Endothelial cell of umbilical vein (primary cell): ENCODE results near the gene ZNF3.
A peak's percentile ranks its signal among the peaks of the same experiment; 100 is the strongest.

Experiments used
- EZH2 ChIP-seq: IDR thresholded peaks from 2 replicates; pipeline ENCODE4 v1.6.1; 2012; ENCODE audit warnings: borderline replicate concordance, low read depth, mild to moderate bottlenecking, moderate library complexity, low read length, inconsistent platforms; ENCODE audit not compliant: severe bottlenecking
- GATA2 ChIP-seq: IDR thresholded peaks from 2 replicates; pipeline ENCODE4 v1.7.0; 2011; ENCODE audit warnings: low read depth, mild to moderate bottlenecking, moderate library complexity, mixed read lengths, low read length; ENCODE audit not compliant: insufficient read length, insufficient read depth
- JUN ChIP-seq: IDR thresholded peaks from 2 replicates; pipeline ENCODE4 v1.6.1; 2011; ENCODE audit warnings: borderline replicate concordance, low read depth; ENCODE audit not compliant: insufficient read length, insufficient read depth
- POLR2A ChIP-seq: IDR thresholded peaks from 2 replicates; pipeline ENCODE4 v1.6.1; 2012; ENCODE audit warnings: low read depth, mild to moderate bottlenecking, control low read depth, low read length
- POLR2AphosphoS5 ChIP-seq: IDR thresholded peaks from 2 replicates; pipeline ENCODE4 v1.6.1; 2012; ENCODE audit warnings: low read depth, mild to moderate bottlenecking, control low read depth, low read length, moderate library complexity; ENCODE audit not compliant: insufficient read depth
- TF ChIP-seq, protein P1 (sequence below), 2 donors: IDR thresholded peaks; 1 replicate in 1 of 2; 2 replicates in 1 of 2; pipeline ENCODE4 v1.5.1; 2011; ENCODE audit warnings: low read length in 2 of 2, mild to moderate bottlenecking in 2 of 2, moderate library complexity in 2 of 2, control low read depth in 1 of 2, inconsistent platforms in 1 of 2, low read depth in 1 of 2; ENCODE audit not compliant: insufficient read depth in 1 of 2; ENCODE audit errors: extremely low read depth in 1 of 2
- TF ChIP-seq, protein P2 (sequence below): IDR thresholded peaks from 2 replicates; pipeline ENCODE4 v1.6.1; 2011; ENCODE audit not compliant: insufficient read depth, insufficient read length

DNA sequence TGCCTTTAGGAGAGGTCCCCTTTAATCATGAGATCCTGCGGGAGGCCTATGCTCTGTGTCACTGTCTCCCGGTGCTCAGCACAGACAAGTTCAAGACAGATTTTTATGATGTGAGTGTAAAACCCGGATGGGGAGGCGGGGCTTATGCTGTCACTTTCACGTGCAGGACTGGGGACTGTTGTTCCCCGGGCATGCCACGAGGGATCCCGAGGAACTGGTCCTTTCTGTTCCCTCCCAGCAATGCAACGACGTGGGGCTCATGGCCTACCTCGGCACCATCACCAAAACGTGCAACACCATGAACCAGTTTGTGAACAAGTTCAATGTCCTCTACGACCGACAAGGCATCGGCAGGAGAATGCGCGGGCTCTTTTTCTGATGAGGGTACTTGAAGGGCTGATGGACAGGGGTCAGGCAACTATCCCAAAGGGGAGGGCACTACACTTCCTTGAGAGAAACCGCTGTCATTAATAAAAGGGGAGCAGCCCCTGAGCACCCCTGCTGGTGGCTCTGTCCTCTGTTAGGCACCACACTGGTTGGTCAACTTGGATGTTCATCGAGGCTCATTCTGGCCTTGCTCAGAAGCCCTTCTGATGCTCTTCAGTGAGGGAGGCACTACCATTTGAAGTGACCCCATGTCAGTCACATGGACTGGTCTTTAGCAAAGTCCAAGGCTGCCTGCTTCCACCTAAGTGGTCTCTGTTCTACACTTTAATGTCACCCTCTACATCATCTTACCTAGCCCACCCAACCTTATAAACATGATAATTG, 10.1 kb upstream of the ZNF3 start:
- TF ChIP-seq, protein P1, sequence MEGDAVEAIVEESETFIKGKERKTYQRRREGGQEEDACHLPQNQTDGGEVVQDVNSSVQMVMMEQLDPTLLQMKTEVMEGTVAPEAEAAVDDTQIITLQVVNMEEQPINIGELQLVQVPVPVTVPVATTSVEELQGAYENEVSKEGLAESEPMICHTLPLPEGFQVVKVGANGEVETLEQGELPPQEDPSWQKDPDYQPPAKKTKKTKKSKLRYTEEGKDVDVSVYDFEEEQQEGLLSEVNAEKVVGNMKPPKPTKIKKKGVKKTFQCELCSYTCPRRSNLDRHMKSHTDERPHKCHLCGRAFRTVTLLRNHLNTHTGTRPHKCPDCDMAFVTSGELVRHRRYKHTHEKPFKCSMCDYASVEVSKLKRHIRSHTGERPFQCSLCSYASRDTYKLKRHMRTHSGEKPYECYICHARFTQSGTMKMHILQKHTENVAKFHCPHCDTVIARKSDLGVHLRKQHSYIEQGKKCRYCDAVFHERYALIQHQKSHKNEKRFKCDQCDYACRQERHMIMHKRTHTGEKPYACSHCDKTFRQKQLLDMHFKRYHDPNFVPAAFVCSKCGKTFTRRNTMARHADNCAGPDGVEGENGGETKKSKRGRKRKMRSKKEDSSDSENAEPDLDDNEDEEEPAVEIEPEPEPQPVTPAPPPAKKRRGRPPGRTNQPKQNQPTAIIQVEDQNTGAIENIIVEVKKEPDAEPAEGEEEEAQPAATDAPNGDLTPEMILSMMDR (IDR thresholded peaks at IDR 0.05; ENCODE audit: extremely low read depth in 1 of 2, insufficient read depth in 1 of 2, low read depth in 1 of 2, low read length in 2 of 2), result peak in 1 of 2 donors; percentile 2
- TF ChIP-seq POLR2A (peak; percentile 15), JUN (no peak), POLR2AphosphoS5 (no peak), GATA2 (no peak), EZH2 (no peak)
- TF ChIP-seq, protein P2, sequence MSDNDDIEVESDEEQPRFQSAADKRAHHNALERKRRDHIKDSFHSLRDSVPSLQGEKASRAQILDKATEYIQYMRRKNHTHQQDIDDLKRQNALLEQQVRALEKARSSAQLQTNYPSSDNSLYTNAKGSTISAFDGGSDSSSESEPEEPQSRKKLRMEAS, result no peak
